Tibial nerve (tissue), 4 donors: ENCODE data around the gene ACBD3.

Source experiments
- CTCF ChIP-seq, 5 experiments: fragments of 200-600 bp in 3 of 5; fragments of 450-650 bp in 2 of 5; sonication (generic) in 3 of 5; IDR thresholded peaks; one replicate each; pipeline ENCODE4 v1.5.1; 2016 to 2019; ENCODE audit warnings: antibody characterized with exemption in 5 of 5, mild to moderate bottlenecking in 3 of 5, moderate library complexity in 2 of 5
- EP300 ChIP-seq, 2 donors: sonication (generic); formaldehyde crosslinking; IDR thresholded peaks; one replicate each; pipeline ENCODE4 v1.6.1; 2017; ENCODE audit warnings: antibody characterized with exemption in 2 of 2, mild to moderate bottlenecking in 1 of 2
- POLR2A ChIP-seq, 2 donors: fragments of 450-650 bp; IDR thresholded peaks; one replicate each; pipeline ENCODE4 v1.6.1; 2017; ENCODE audit warnings: antibody characterized with exemption in 2 of 2, mild to moderate bottlenecking in 2 of 2, moderate library complexity in 2 of 2

GRCh38 chr1:226125831-226126230 lies 60.7 kb downstream of the ACBD3 start:
- TF ChIP-seq POLR2A (IDR thresholded peaks at IDR 0.05) (no peak), CTCF (IDR thresholded peaks at IDR 0.05) (no peak), EP300 (IDR thresholded peaks at IDR 0.05) (no peak)
